Epithelial cell of proximal tubule (primary cell): Measurements from ENCODE around the gene DTX2. TPM values are rescaled to one million over a fixed set of nuclear protein-coding genes. Genes with fewer than 3 reads are reported as not detected.
"Not testable (repeated sequence)": the region's sequence is repeated elsewhere in the genome, so short reads cannot be mapped to it uniquely, and the experiment has no call there.

Source experiments
- DNase-seq: peaks from one replicate; pipeline ENCODE4 v3.0.0-alpha.2; 2011; ENCODE audit warnings: low read depth
- H3K4me3 ChIP-seq: 2 replicates; pipeline ENCODE4 v1.5.1; 2011; ENCODE audit warnings: low read depth, mild to moderate bottlenecking, low read length
- total RNA-seq: library from RNA; depleted of rRNA; stranded (reverse); fragments of >200 nt; gene quantifications from 2 replicates; pipeline ENCODE4 v1.2.3, GENCODE V29; 2015
- TF ChIP-seq, protein P1 (sequence below): conservative IDR thresholded peaks from 2 replicates; pipeline ENCODE4 v1.5.1; 2012; ENCODE audit warnings: low read depth, mild to moderate bottlenecking, low read length

The DTX2 gene
- total RNA-seq: 11.5 and 12.3 TPM in 2 replicates

DNA sequence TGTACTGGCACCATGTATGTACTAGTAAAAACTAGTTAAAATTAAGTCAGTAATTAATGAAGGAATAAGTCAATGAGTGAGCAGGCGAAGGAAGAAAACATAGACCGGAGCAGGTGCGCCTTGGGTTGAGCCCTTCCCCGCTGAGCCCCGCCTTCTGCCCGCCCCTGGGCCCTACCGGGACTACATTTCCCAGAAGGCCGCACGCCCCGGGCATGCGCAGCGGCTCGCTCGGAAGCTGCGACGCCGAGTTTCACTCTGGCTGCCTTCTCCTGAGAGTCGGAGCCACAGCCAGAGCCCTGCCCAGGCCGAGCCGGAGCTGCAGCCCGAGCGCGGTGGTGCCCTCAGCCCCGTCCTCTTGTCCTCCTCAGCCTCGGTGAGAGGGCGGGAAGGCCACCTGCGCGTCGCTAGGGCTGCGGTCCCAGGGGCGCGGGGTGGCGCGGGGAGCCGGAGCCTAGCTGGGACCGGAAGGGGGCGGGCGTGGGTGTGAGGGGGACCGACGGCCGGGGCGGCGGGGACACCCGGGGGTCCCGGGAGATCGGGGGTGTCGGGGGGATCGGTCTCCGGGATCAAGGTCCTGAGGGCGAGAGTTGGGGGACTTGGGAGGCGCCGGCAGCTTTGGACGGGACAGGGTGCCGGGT, at the start of gene DTX2:
DTX2 (plus strand) TSS at position 246 of the 638 bp plus-strand sequence. CDS start 18,801 bp downstream, outside the sequence.
- H3K4me3 ChIP-seq: peak within 1 kb of the TSS; percentile 53
- DNase-seq: not testable (repeated sequence)

DNA sequence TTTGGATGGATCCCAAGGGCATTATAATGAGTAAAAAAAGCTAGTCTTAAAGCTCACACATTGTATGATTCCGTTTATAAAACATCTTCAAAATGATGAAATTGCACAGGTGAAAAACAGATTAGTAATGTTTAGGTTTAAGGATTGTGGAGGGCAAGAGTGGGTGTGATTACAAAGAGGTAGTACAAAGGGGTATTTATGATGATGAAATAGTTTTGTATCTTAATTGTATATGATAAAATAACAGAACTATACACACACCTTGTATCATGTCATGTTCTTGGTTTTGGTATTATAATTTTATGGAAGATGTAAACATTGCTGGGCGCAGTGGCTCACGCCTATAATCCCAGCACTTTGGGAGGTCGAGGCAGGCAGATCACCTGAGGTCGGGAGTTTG, 49.3 kb upstream of the DTX2 start:
- no peak overlapping the region for H3K4me3 ChIP-seq
- TF ChIP-seq, protein P1, sequence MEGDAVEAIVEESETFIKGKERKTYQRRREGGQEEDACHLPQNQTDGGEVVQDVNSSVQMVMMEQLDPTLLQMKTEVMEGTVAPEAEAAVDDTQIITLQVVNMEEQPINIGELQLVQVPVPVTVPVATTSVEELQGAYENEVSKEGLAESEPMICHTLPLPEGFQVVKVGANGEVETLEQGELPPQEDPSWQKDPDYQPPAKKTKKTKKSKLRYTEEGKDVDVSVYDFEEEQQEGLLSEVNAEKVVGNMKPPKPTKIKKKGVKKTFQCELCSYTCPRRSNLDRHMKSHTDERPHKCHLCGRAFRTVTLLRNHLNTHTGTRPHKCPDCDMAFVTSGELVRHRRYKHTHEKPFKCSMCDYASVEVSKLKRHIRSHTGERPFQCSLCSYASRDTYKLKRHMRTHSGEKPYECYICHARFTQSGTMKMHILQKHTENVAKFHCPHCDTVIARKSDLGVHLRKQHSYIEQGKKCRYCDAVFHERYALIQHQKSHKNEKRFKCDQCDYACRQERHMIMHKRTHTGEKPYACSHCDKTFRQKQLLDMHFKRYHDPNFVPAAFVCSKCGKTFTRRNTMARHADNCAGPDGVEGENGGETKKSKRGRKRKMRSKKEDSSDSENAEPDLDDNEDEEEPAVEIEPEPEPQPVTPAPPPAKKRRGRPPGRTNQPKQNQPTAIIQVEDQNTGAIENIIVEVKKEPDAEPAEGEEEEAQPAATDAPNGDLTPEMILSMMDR: no peak
- DNase-seq: no peak

DNA sequence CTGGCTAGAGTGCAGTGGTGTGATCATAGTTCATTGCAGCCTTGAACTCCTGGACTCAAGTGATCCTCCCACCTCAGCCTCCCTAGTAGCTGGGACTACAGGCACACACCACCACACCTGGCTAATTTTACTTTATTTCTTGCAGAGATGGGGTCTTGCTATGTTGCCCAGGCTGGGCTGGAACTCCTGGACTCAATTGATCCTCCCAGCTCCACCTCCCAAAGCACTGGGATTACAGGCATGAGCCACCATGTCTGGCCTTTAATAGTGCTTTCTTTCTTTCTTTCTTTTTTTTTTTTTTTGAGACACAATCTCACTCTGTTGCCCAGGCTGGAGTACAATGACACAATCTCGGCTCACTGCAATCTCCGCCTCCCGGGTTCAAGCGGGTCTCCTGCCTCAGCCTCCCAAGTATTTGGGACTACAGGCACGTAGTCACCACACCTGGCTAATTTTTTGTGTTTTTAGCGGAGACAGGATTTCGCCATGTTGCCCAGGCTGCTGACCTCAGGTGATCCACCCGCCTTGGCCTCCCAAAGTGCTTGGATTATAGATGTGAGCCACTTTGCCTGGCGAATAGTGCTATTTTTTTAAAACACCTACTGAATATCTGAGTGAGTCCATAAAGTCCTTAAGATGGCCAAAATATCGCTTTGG, 43.7 kb upstream of the DTX2 start:
- DNase-seq, H3K4me3 ChIP-seq: not testable (repeated sequence)

DNA sequence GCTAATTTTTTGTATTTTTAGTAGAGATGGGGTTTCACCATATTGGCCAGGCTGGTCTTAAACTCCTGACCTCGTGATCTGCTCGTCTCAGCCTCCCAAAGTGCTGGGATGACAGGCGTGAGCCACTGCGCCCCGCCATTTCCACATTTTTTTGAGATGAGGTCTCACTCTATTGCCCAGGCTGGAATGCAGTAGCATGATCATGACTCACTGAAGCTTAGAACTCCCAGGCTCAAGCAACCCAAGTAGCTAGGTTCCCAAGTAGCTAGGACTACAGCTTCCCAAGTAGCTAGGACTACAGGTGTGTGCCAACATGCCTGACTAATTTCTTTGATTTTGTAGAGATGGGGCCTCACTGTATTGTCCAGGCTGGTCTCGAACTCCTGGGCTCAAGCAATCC, 40.4 kb upstream of the DTX2 start:
- not testable (repeated sequence) for H3K4me3 ChIP-seq

DNA sequence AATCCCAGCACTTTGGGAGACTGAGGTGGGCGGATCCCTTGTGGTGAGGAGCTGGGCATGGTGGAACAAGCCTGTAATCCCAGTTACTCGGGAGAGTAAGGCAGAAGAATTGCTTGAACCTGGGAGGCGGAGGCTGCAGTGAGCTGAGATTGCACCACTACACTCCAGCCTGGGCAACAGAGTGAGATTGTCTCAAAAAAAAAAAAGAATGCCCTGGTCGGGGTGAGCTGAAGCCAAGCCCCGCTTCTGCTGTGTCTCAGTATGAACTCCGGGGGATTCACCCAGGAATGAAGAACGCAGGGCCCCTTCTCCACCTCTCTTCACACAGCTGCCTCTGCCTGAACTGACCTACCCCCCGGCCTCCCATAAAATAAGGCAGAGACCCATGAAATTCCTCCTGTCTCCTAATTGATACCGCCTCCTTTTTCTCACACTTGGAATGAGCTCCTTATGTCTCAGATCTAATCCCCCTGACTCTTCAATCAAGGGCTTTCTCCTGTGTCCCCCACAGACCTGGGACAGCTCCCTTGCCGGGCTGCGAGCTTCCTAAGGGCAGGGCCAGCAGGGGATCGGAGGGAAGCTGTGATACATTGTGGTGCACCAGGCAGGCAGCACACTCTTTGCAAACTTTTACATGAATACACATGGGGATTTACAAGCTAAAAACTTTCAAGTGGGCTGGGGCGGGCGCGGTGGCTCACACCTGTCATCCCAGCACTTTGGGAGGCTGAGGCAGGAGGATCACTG, 37.7 kb upstream of the DTX2 start:
- no peak overlapping the region for H3K4me3 ChIP-seq
- TF ChIP-seq, protein P1: no peak
- DNase-seq: no peak

More for the DNA sequence above, 40.4 kb upstream of the DTX2 start:
- DNase-seq: peak; percentile 98

DNA sequence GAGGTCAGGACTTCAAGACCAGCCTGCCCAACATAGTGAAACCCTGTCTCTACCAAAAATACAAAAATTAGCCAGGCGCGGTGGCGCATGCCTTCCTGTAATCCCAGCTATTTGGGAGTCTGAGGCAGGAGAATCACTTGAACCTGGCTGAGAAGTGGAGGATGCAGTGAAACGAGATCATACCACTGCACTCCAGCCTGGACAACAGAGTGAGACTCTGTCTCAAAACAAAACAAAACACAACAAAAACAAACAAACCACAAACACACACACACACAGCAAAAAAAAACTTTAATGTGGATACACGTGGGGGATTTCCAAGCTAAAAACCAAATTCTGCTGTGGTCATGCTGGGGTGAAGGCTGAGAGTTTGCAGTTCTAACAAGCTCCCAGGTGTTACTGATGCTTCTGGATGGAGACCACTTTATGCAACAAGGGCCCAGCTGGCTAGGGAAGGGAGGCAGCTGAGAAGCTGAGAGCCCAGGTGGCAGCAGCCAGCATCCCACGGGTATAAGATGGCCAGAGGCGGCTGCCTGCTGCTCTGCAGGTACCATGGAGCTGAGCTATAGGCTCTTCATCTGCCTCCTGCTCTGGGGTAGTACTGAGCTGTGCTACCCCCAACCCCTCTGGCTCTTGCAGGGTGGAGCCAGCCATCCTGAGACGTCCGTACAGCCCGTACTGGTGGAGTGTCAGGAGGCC, 36.9 kb upstream of the DTX2 start, which contains the start of gene ZP3:
ZP3 (plus strand) TSS at position 538 of the 699 bp plus-strand sequence; CDS start at position 553, 15 bp downstream.
- no peak for DNase-seq
- H3K4me3 ChIP-seq: no peak within 1 kb of the TSS
- TF ChIP-seq, protein P1: no peak

DNA sequence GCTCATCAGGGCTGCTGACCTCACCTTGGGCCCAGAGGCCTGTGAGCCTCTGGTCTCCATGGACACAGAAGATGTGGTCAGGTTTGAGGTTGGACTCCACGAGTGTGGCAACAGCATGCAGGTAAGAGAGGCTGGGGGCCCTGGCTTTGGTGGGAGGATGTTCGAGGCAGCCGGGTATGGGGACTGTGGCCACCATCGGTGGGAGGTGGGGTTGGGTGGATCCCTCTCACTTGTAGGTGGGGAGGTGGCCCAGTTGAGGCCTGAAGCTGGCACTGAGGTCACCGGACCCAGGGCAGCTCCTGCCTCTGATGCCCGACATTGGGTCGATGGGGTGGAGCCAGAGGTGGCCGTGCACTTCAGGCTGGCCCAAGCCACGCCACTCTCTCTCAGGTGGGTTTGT, 36.4 kb upstream of the DTX2 start:
- TF ChIP-seq, protein P1: no peak
- DNase-seq: no peak
- H3K4me3 ChIP-seq: no peak overlapping the region

DNA sequence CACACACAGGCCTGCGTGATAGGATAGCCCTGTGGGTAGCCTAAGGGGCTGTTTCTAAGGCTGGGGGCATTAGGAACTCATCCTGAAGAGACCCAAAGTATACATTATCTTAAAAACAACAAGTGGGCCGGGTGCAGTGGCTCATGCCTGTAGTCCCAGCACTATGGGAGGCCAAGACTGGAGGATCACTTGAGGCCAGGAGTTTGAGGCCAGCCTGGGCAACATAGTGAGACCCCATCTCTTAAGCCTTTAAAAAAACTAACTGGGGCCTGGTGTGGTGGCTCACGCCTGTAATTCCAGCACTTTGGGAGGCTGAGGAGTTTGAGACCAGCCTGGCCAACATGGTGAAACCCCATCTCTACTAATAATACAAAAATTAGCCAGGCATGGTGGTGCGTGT, 36.0 kb upstream of the DTX2 start:
- not testable (repeated sequence) for DNase-seq, H3K4me3 ChIP-seq
